SH-SY5Y (cell line): ENCODE results near the gene STMN3.

Experiments used
- GATA2 ChIP-seq: IDR thresholded peaks from 2 replicates; pipeline ENCODE4 v1.6.1; 2011; ENCODE audit warnings: mild to moderate bottlenecking, low read depth, low read length
- GATA3 ChIP-seq: IDR thresholded peaks from 2 replicates; pipeline ENCODE4 v1.6.1; 2011; ENCODE audit warnings: low read depth, mild to moderate bottlenecking, low read length, moderate library complexity

DNA sequence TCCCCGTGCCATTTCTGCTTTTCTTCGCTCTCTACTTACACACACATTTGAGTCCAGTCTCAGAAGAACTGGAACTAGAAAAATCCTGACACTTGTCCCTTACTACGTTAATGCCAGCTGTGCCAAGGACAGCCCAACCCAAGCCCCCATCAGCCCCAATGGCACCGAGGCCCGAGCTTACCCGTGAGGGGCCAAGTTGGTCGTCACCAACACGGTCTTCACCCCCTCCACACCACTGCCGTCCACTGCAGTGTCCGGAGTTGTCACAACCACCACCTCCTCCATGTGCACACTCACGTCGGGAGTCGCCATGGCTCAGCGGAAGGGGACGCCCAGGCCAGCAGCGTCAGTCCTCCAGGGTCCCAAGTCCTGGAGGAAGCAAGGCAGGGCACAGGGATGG lies 34.1 kb downstream of the STMN3 start:
- TF ChIP-seq GATA3 (no peak), GATA2 (no peak)
